B cell (primary cell): ENCODE measurements around the gene MED6. TPM values are rescaled to one million over a fixed set of nuclear protein-coding genes. Genes with fewer than 3 reads are reported as not detected.

Experiments
- ATAC-seq: fragments of 200-7000 bp; cut with Tn5 transposase; one replicate; pipeline ENCODE4 v1.10.0; 2021; ENCODE audit warnings: low read depth, mild to moderate bottlenecking, moderate number of reproducible peaks, moderate library complexity
- CTCF ChIA-PET: fragments of 350-600 bp; sonication (Branson Sonifier 250); formaldehyde crosslinking; loops from one replicate; lab custom pipeline; 2021; ENCODE audit warnings: antibody characterized with exemption, inconsistent platforms; lab: Charles Lee
- POLR2A ChIA-PET: fragments of 350-600 bp; sonication (Branson Sonifier 250); formaldehyde crosslinking; loops from one replicate; lab custom pipeline; 2021; ENCODE audit warnings: antibody characterized with exemption; lab: Charles Lee
- DNase-seq: peaks from one replicate; pipeline ENCODE4 v3.0.0; 2013
- H2AFZ ChIP-seq: 2 replicates; pipeline ENCODE4 v1.6.1; 2012; ENCODE audit warnings: mild to moderate bottlenecking, low read depth, low read length; ENCODE audit not compliant: insufficient read depth, poor library complexity, severe bottlenecking
- H3K27ac ChIP-seq, 2 donors: 1 replicate in 1 of 2; 2 replicates in 1 of 2; pipeline ENCODE4 v1.5.1; 2012 to 2013; ENCODE audit warnings: low read length in 2 of 2, mild to moderate bottlenecking in 2 of 2, moderate library complexity in 1 of 2
- H3K27me3 ChIP-seq, 4 experiments: fragments of 200-600 bp in 1 of 4; sonication (generic) in 1 of 4; replicated peaks in 1 of 4; 1 replicate in 2 of 4; 2 replicates in 2 of 4; pipeline versions ENCODE4 v1.6.1 to v1.7.0; 2013 to 2016; ENCODE audit warnings: low read length in 3 of 4, mild to moderate bottlenecking in 2 of 4, mixed read lengths in 1 of 4, moderate library complexity in 1 of 4; ENCODE audit not compliant: insufficient read depth in 4 of 4, control insufficient read depth in 3 of 4; ENCODE audit errors: control extremely low read depth in 1 of 4
- H3K36me3 ChIP-seq, 2 experiments: replicated peaks in 1 of 2; 1 replicate in 1 of 2; 2 replicates in 1 of 2; pipeline versions ENCODE4 v1.6.1 to v1.7.1; 2013; ENCODE audit warnings: low read length in 1 of 2; ENCODE audit not compliant: insufficient read depth in 2 of 2, control insufficient read depth in 1 of 2; ENCODE audit errors: control extremely low read depth in 1 of 2, extremely low read depth in 1 of 2
- H3K4me1 ChIP-seq, 2 donors: fragments of 200-600 bp in 1 of 2; sonication (generic) in 1 of 2; 1 replicate in 1 of 2; 2 replicates in 1 of 2; pipeline versions ENCODE4 v1.5.1 to v1.6.1; 2013 to 2017; ENCODE audit warnings: low read length in 2 of 2; ENCODE audit not compliant: control insufficient read depth in 2 of 2, insufficient read depth in 2 of 2
- H3K4me2 ChIP-seq: replicated peaks from 2 replicates; pipeline ENCODE3; 2012; ENCODE audit warnings: mild to moderate bottlenecking, low read depth, low read length; ENCODE audit not compliant: poor library complexity, severe bottlenecking
- H3K4me3 ChIP-seq, 5 experiments: fragments of 200-600 bp in 1 of 5; sonication (generic) in 1 of 5; 1 replicate in 3 of 5; 2 replicates in 2 of 5; pipeline versions ENCODE4 v1.5.1 to v1.7.0; 2011 to 2016; ENCODE audit warnings: low read length in 4 of 5, mild to moderate bottlenecking in 4 of 5, low read depth in 2 of 5, control low read depth in 1 of 5, moderate library complexity in 1 of 5; ENCODE audit not compliant: insufficient read depth in 1 of 5; ENCODE audit errors: control extremely low read depth in 1 of 5, extremely low read depth in 1 of 5
- H3K79me2 ChIP-seq: fragments of 200-600 bp; sonication (generic); one replicate; pipeline ENCODE4 v1.6.0; 2016; ENCODE audit warnings: low read length; ENCODE audit not compliant: control insufficient read depth, insufficient read depth
- H3K9ac ChIP-seq: fragments of 200-600 bp; sonication (generic); 2 replicates; pipeline ENCODE4 v1.6.1; 2017; ENCODE audit warnings: mild to moderate bottlenecking, low read length, moderate library complexity
- H3K9me3 ChIP-seq, 3 donors: one replicate each; pipeline versions ENCODE4 v1.6.1 to v1.7.1; 2013; ENCODE audit warnings: low read length in 2 of 3; ENCODE audit not compliant: control insufficient read depth in 2 of 3, insufficient read depth in 1 of 3; ENCODE audit errors: control extremely low read depth in 1 of 3
- H4K20me1 ChIP-seq: 2 replicates; pipeline ENCODE4 v1.6.0; 2012; ENCODE audit warnings: mild to moderate bottlenecking, low read length; ENCODE audit not compliant: insufficient read depth, control insufficient read depth, poor library complexity, severe bottlenecking
- H3K27ac Mint-ChIP-seq: one replicate; pipeline ENCODE4 v1.8.0; 2021; ENCODE audit warnings: mixed read lengths
- H3K27me3 Mint-ChIP-seq: one replicate; pipeline ENCODE4 v1.8.0; 2021; ENCODE audit warnings: mixed read lengths
- H3K4me1 Mint-ChIP-seq: one replicate; pipeline ENCODE4 v1.8.0; 2021; ENCODE audit warnings: mixed read lengths
- H3K4me3 Mint-ChIP-seq: one replicate; pipeline ENCODE4 v1.8.0; 2021; ENCODE audit warnings: mixed read lengths
- H3K9me3 Mint-ChIP-seq: one replicate; pipeline ENCODE4 v1.8.0; 2022; ENCODE audit warnings: mixed read lengths; ENCODE audit not compliant: insufficient read depth
- CTCF ChIP-seq: fragments of 200-600 bp; IDR thresholded peaks from one replicate; pipeline ENCODE4 v1.8.0; 2022; ENCODE audit warnings: antibody characterized with exemption, mild to moderate bottlenecking
- EZH2 ChIP-seq: IDR thresholded peaks from 2 replicates; pipeline ENCODE4 v1.6.1; 2012; ENCODE audit warnings: borderline replicate concordance, low read depth, mild to moderate bottlenecking, moderate library complexity, low read length; ENCODE audit not compliant: insufficient read depth, poor library complexity, severe bottlenecking
- WGBS: methylation state at CpG from one replicate; pipeline ENCODE4 v1.1.5; 2013; ENCODE audit warnings: missing lambda C conversion rate; ENCODE audit not compliant: insufficient coverage; 5-methylcytosine and 5-hydroxymethylcytosine counted together
- intact Hi-C: fragments of 100-400 bp; cut with micrococcal nuclease; formaldehyde crosslinking; loops from one replicate; pipeline ENCODE4 v1.10.0; 2022
- polyA plus RNA-seq: library from polyadenylated mRNA; depleted of rRNA; stranded (reverse); fragments of >200 nt; gene quantifications from 2 replicates; pipeline ENCODE4 v1.2.3, GENCODE V29; 2012
- total RNA-seq, 2 donors: library from RNA; stranded (reverse); fragments of 120-200 nt in 1 of 2; gene quantifications; 1 replicate in 1 of 2; 2 replicates in 1 of 2; pipeline versions ENCODE4 v1.2.3 to v1.2.4, GENCODE V29; 2013 to 2022

Gene MED6
- total and polyA plus RNA-seq, 2 donors (not counting 1 experiment from before 2014, with no cell fraction given), result 30.4 to 71.0 TPM

DNA sequence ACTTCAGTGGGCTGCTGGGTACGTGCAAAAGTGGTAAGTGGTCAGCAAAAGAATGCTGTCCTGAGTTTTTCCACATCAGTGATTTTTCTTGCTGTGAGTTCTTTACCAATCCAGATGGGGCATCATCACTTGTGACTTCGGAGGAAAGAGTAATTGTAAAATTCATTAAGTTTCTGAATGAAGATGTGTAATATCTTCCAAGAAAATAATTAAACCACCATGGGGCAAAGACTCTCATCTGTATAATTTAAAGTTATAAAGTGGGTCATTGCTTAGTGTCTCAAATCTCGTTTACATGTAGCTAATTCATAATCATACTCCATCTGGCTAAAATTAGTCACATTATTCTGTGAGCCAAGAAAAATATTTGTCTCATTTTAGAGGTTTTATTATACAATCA is 10.8 kb upstream of the MED6 start:
- no peak overlapping the region for H3K4me2 ChIP-seq
- H3K9ac ChIP-seq, result no peak overlapping the region
- H3K9me3 ChIP-seq, result no peaks in the 10 kb centered on the region
- no peaks in the 10 kb centered on the region for H3K36me3 ChIP-seq
- POLR2A ChIA-PET, result no interaction called here
- Mint-ChIP-seq H3K27me3 (no peaks in the 10 kb centered on the region), H3K4me1 (no peaks in the 10 kb centered on the region), H3K4me3 (no peak overlapping the region), H3K27ac (no peak overlapping the region), H3K9me3 (no peaks in the 10 kb centered on the region)
- no peak overlapping the region for H3K4me3 ChIP-seq
- no peaks in the 10 kb centered on the region for H3K27me3 ChIP-seq
- ATAC-seq (no peak), DNase-seq (no peak)
- H3K79me2 ChIP-seq, result no peaks in the 10 kb centered on the region
- H4K20me1 ChIP-seq, result no peaks in the 10 kb centered on the region
- H3K27ac ChIP-seq, result no peak overlapping the region
- H2AFZ ChIP-seq, result no peak overlapping the region
- no peaks in the 10 kb centered on the region for H3K4me1 ChIP-seq
- TF ChIP-seq EZH2, result no peak
- TF ChIP-seq CTCF, result no peak
- CTCF ChIA-PET, result interaction anchor here (1.8 kb wide), 1 partner anchor 206 kb away, joined by 5 read pairs; no protein-coding TSS in a partner anchor
- WGBS, result no CpG with 5 or more reads among the region's 3 CpGs
- intact Hi-C loops, result no loop called here

DNA sequence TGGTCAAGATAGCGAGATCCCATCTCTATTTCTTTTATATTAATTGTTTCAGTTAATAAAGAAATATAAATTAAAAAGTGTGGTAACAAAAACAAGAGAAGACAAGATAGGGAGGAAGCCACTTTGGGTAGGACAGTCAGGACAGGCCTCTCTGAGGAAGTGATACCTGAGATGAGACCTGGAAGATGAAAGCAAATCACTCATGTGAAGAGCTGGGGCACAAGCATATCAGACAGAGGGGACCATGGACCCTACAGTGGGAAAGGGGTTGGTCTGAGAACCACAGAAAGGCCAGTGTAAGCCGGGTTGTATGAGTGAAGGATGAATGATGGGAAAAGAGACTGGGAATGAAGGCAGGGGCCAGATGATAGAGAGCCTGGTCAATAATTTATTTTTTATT is 1.8 kb upstream of the MED6 start:
- H3K4me1 ChIP-seq, result peaks cover 25 to 26% of the 10 kb centered on the region in 2 donors
- H3K9ac ChIP-seq, result no peak overlapping the region
- POLR2A ChIA-PET, result no interaction called here
- intact Hi-C loops, result loop anchor here (5.0 kb wide), 1 partner anchor 40 kb away; the partner anchor contains the start of gene TTC9
- no peak overlapping the region for H3K4me2 ChIP-seq
- DNase-seq (peak; percentile 23), ATAC-seq (no peak)
- no peaks in the 10 kb centered on the region for H3K9me3 ChIP-seq
- peaks cover 16% of the 10 kb centered on the region for H4K20me1 ChIP-seq
- Mint-ChIP-seq H3K4me1 (peaks cover 27% of the 10 kb centered on the region), H3K27ac (no peak overlapping the region), H3K9me3 (no peaks in the 10 kb centered on the region), H3K4me3 (no peak overlapping the region), H3K27me3 (no peaks in the 10 kb centered on the region)
- no CpG with 5 or more reads among the region's 2 CpGs for WGBS
- no peaks in the 10 kb centered on the region for H3K27me3 ChIP-seq
- CTCF ChIA-PET, result interaction anchor here (0.6 to 3.3 kb wide), 7 partner anchors 10 to 1201 kb away, joined by 3 to 16 read pairs (median 4); partner anchors contain the start of gene PCNX1
- H2AFZ ChIP-seq, result no peak overlapping the region
- peaks cover 32% of the 10 kb centered on the region for H3K79me2 ChIP-seq
- H3K4me3 ChIP-seq, result no peak overlapping the region
- TF ChIP-seq CTCF, result no peak
- TF ChIP-seq EZH2, result no peak
- peaks cover 0 to 3% of the 10 kb centered on the region in 2 experiments for H3K36me3 ChIP-seq
- no peak overlapping the region for H3K27ac ChIP-seq
